SJSA1 (cell line): Measurements from ENCODE around the gene UBD. TPM values are rescaled to one million over a fixed set of nuclear protein-coding genes. Genes with fewer than 3 reads are reported as not detected.

Experiments
- DNase-seq, 2 experiments: peaks; one replicate each; pipeline ENCODE4 v3.0.0-alpha.2; 2015 to 2020; ENCODE audit warnings: low spot score in 2 of 2, low read depth in 1 of 2
- H3K27ac ChIP-seq: fragments of 250-450 bp; sonication (Bioruptor Pico); 2 replicates; pipeline ENCODE4 v1.5.1; 2020; ENCODE audit warnings: mild to moderate bottlenecking, moderate library complexity
- H3K27me3 ChIP-seq: fragments of 250-450 bp; sonication (Bioruptor Pico); replicated peaks from 2 replicates; pipeline ENCODE4 v1.5.1; 2020; ENCODE audit warnings: mild to moderate bottlenecking, moderate library complexity
- H3K36me3 ChIP-seq: fragments of 250-450 bp; sonication (Bioruptor Pico); 2 replicates; pipeline ENCODE4 v1.5.1; 2020; ENCODE audit warnings: mild to moderate bottlenecking
- H3K4me1 ChIP-seq: fragments of 250-450 bp; sonication (Bioruptor Pico); replicated peaks from 2 replicates; pipeline ENCODE4 v1.6.1; 2021; ENCODE audit warnings: mild to moderate bottlenecking
- H3K4me3 ChIP-seq: fragments of 250-450 bp; sonication (Bioruptor Pico); 2 replicates; pipeline ENCODE4 v1.5.1; 2020; ENCODE audit warnings: mild to moderate bottlenecking
- H3K9me3 ChIP-seq: fragments of 250-450 bp; sonication (Bioruptor Pico); replicated peaks from 2 replicates; pipeline ENCODE4 v1.5.1; 2020; ENCODE audit warnings: mild to moderate bottlenecking
- total RNA-seq: library from RNA; depleted of rRNA; stranded (reverse); fragments of >200 nt; shearing (Covaris generic); gene quantifications from 2 replicates; pipeline ENCODE4 v1.2.3, GENCODE V29; 2014; rRNA removed

Gene UBD
- total RNA-seq, 1 experiment from 2014 or later: 9.9 TPM

GRCh38 chr6:29506446-29507067, 53.0 kb downstream of the UBD start:
- H3K36me3 ChIP-seq: no peaks in the 10 kb centered on the region
- no peak overlapping the region for H3K27ac ChIP-seq
- H3K4me1 ChIP-seq: no peaks in the 10 kb centered on the region
- no peaks in the 10 kb centered on the region for H3K9me3 ChIP-seq
- no peak for DNase-seq
- H3K27me3 ChIP-seq: no peaks in the 10 kb centered on the region
- no peak overlapping the region for H3K4me3 ChIP-seq

GRCh38 chr6:29505808-29506207, 53.7 kb downstream of the UBD start:
- H3K4me1 ChIP-seq: no peaks in the 10 kb centered on the region
- DNase-seq: no peak
- H3K36me3 ChIP-seq: no peaks in the 10 kb centered on the region
- H3K27ac ChIP-seq: no peak overlapping the region
- no peaks in the 10 kb centered on the region for H3K9me3 ChIP-seq
- H3K27me3 ChIP-seq: no peaks in the 10 kb centered on the region
- H3K4me3 ChIP-seq: no peak overlapping the region

Other genes with a start within 250 kb of the UBD start
- gene OR5V1, start 190.9 kb downstream of the UBD start, total RNA-seq: not detected in 2 replicates
- gene OR12D3, start 184.4 kb downstream of the UBD start, total RNA-seq: not detected in 2 replicates
- gene OR12D2, start 164.1 kb downstream of the UBD start, total RNA-seq: not detected in 2 replicates
- not detected in 2 replicates for gene OR12D1, start 144.8 kb downstream of the UBD start, total RNA-seq
- not detected in 2 replicates for gene OR10C1, start 120.4 kb downstream of the UBD start, total RNA-seq
- gene OR11A1, start 102.7 kb downstream of the UBD start, total RNA-seq: not detected in 2 replicates
- gene OR2H1, start 102.6 kb downstream of the UBD start, total RNA-seq: not detected in 2 replicates
- not detected in 2 replicates for gene MAS1L, start 71.8 kb downstream of the UBD start, total RNA-seq
- not detected in 2 replicates for gene OR2H2, start 25.4 kb upstream of the UBD start, total RNA-seq
- gene GABBR1, start 73.5 kb upstream of the UBD start, total RNA-seq: 2.8 and 3.5 TPM in 2 replicates
- gene MOG, start 97.4 kb upstream of the UBD start, total RNA-seq: not detected in 2 replicates
- not detected in 2 replicates for gene ZFP57, start 121.4 kb upstream of the UBD start, total RNA-seq
- gene HLA-F, start 163.7 kb upstream of the UBD start, total RNA-seq: 137 and 176 TPM in 2 replicates